ENCODE results near the gene FOXA2. TPM values are rescaled to one million over a fixed set of nuclear protein-coding genes. Genes with fewer than 3 reads are reported as not detected.

Gene FOXA2
- total RNA-seq, 1 donor = not detected

DNA sequence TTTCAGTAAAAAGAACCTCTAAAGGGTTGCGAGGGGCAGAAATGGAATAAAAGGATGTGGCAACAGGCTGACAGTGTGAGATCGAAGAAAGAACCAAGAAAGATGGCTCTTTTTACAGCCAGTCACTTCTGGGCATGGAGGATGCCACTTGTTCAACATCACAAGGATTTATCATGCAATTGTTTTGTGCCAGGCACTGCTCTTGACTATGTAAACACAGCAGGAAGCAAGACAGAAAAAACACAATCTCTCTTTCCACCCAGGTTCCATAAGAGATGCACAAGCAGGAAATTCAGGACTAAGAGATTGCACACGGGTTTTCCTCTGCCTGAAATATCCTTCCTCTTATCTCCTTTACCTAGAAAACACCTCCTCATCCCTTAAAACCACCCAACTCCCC lies 38.0 kb downstream of the FOXA2 start:
- Histone ChIP-seq H3K27ac (ENCODE audit: low read depth, low read length) (no peak overlapping the region), H3K27me3 (ENCODE audit: insufficient read depth, low read length) (no peaks in the 10 kb centered on the region), H2AFZ (ENCODE audit: low read length) (no peak overlapping the region), H3K4me2 (ENCODE audit: insufficient read depth, low read length) (no peak overlapping the region), H3K4me1 (ENCODE audit: insufficient read depth, low read length) (no peaks in the 10 kb centered on the region), H3K36me3 (ENCODE audit: insufficient read depth, low read length) (no peaks in the 10 kb centered on the region), H3K9me3 (ENCODE audit: low read depth, low read length) (no peaks in the 10 kb centered on the region), H4K20me1 (ENCODE audit: insufficient read depth, low read length) (no peaks in the 10 kb centered on the region), H3K79me2 (ENCODE audit: insufficient read depth, low read length) (no peaks in the 10 kb centered on the region), H3K4me3 (ENCODE audit: insufficient read depth, low read length) (no peak overlapping the region)
- no peak for DNase-seq (ENCODE audit: insufficient read length, low spot score, missing footprints)
- TF ChIP-seq CTCF (IDR thresholded peaks at IDR 0.05; ENCODE audit: extremely low read depth, low read depth, low read length) = no peak

GRCh38 chr20:22545045-22545444 lies 39.3 kb downstream of the FOXA2 start:
- Histone ChIP-seq H3K79me2 (ENCODE audit: insufficient read depth, low read length) (no peaks in the 10 kb centered on the region), H3K4me2 (ENCODE audit: insufficient read depth, low read length) (no peak overlapping the region), H3K36me3 (ENCODE audit: insufficient read depth, low read length) (no peaks in the 10 kb centered on the region), H3K27me3 (ENCODE audit: insufficient read depth, low read length) (no peaks in the 10 kb centered on the region), H3K9me3 (ENCODE audit: low read depth, low read length) (no peaks in the 10 kb centered on the region), H3K4me3 (ENCODE audit: insufficient read depth, low read length) (no peak overlapping the region), H4K20me1 (ENCODE audit: insufficient read depth, low read length) (no peaks in the 10 kb centered on the region), H3K27ac (ENCODE audit: low read depth, low read length) (no peak overlapping the region), H3K4me1 (ENCODE audit: insufficient read depth, low read length) (no peaks in the 10 kb centered on the region), H2AFZ (ENCODE audit: low read length) (no peak overlapping the region)
- no peak for TF ChIP-seq CTCF (IDR thresholded peaks at IDR 0.05; ENCODE audit: extremely low read depth, low read depth, low read length)
- no peak for DNase-seq (ENCODE audit: insufficient read length, low spot score, missing footprints)

DNA sequence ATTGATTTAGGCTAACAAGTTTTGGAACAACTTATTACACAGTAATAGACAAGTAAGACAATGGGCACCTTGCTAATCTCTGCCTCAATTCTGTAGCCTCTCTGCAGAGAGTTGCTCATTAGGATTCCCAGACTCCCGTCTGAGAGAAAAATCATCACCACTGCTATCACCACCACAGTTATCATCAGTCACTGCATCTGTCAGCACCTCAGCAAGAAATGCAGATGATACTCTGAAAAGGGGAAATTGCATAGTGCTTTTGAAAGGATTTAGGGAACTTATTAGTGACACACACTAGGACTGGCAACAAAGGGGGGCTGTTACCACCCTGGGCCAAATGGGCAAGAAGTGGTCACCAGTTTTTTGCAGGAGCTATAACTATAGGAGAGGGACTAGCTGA lies 39.9 kb downstream of the FOXA2 start:
- no peaks in the 10 kb centered on the region for H3K27me3 ChIP-seq (ENCODE audit: insufficient read depth, low read length)
- H2AFZ ChIP-seq (ENCODE audit: low read length) = no peak overlapping the region

DNA sequence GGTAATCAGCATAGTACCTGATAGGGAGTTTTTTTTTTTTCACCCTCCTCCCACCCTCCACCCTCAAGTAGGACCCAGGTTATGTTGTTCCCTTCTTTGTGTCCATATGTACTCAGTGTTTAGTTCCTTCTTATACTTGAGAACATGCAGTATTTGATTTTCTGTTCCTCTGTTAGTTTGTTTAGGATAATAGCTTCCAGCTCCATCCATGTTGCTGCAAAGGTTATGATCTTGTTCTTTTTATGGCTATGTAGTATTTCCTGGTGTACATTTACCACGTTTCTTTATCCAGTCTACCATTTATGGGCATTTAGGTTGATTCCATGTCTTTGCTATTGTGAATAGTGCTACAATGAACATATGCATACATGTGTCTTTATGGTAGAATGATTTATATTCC lies 41.9 kb downstream of the FOXA2 start:
- Histone ChIP-seq H3K4me1 (ENCODE audit: insufficient read depth, low read length) (no peaks in the 10 kb centered on the region), H3K9me3 (ENCODE audit: low read depth, low read length) (no peaks in the 10 kb centered on the region), H3K79me2 (ENCODE audit: insufficient read depth, low read length) (no peaks in the 10 kb centered on the region), H3K4me2 (ENCODE audit: insufficient read depth, low read length) (no peak overlapping the region), H2AFZ (ENCODE audit: low read length) (no peak overlapping the region), H3K27ac (ENCODE audit: low read depth, low read length) (no peak overlapping the region), H4K20me1 (ENCODE audit: insufficient read depth, low read length) (no peaks in the 10 kb centered on the region), H3K36me3 (ENCODE audit: insufficient read depth, low read length) (no peaks in the 10 kb centered on the region), H3K4me3 (ENCODE audit: insufficient read depth, low read length) (no peak overlapping the region), H3K27me3 (ENCODE audit: insufficient read depth, low read length) (no peaks in the 10 kb centered on the region)
- no peak for DNase-seq (ENCODE audit: insufficient read length, low spot score, missing footprints)
- TF ChIP-seq CTCF (IDR thresholded peaks at IDR 0.05; ENCODE audit: extremely low read depth, low read depth, low read length) = no peak

More for the DNA sequence above, 39.9 kb downstream of the FOXA2 start:
- Histone ChIP-seq H4K20me1 (ENCODE audit: insufficient read depth, low read length) (no peaks in the 10 kb centered on the region), H3K79me2 (ENCODE audit: insufficient read depth, low read length) (no peaks in the 10 kb centered on the region), H3K27ac (ENCODE audit: low read depth, low read length) (no peak overlapping the region), H3K4me3 (ENCODE audit: insufficient read depth, low read length) (no peak overlapping the region), H3K4me2 (ENCODE audit: insufficient read depth, low read length) (no peak overlapping the region), H3K9me3 (ENCODE audit: low read depth, low read length) (no peaks in the 10 kb centered on the region), H3K36me3 (ENCODE audit: insufficient read depth, low read length) (no peaks in the 10 kb centered on the region), H3K4me1 (ENCODE audit: insufficient read depth, low read length) (no peaks in the 10 kb centered on the region)
- no peak for TF ChIP-seq CTCF (IDR thresholded peaks at IDR 0.05; ENCODE audit: extremely low read depth, low read depth, low read length)
- no peak for DNase-seq (ENCODE audit: insufficient read length, low spot score, missing footprints)

Data from osteoblast (primary cell).